Uterus (tissue), 4 donors: ENCODE results near the gene MINDY4B. TPM values are rescaled to one million over a fixed set of nuclear protein-coding genes. Genes with fewer than 3 reads are reported as not detected.

Source experiments
- DNase-seq, 2 donors: peaks; one replicate each; pipeline ENCODE4 v3.0.0-alpha.2; 2019 to 2020
- H3K27ac ChIP-seq, 2 donors: fragments of 200-600 bp; sonication (generic); 1 replicate in 1 of 2; 2 replicates in 1 of 2; pipeline ENCODE4 v1.5.1; 2016 to 2018
- H3K27me3 ChIP-seq, 2 donors: fragments of 200-600 bp; sonication (generic); one replicate each; pipeline ENCODE4 v1.5.1; 2018 to 2019; ENCODE audit warnings: control low read depth in 1 of 2
- H3K36me3 ChIP-seq, 2 donors: fragments of 200-600 bp; sonication (generic); one replicate each; pipeline ENCODE4 v1.5.1; 2019; ENCODE audit warnings: control low read depth in 1 of 2
- H3K4me1 ChIP-seq, 2 donors: fragments of 200-600 bp; sonication (generic); one replicate each; pipeline ENCODE4 v1.5.1; 2018 to 2019; ENCODE audit warnings: control low read depth in 1 of 2
- H3K4me3 ChIP-seq, 2 donors: fragments of 200-600 bp; sonication (generic); 1 replicate in 1 of 2; 2 replicates in 1 of 2; pipeline ENCODE4 v1.5.1; 2018 to 2019; ENCODE audit warnings: mild to moderate bottlenecking in 1 of 2
- H3K9me3 ChIP-seq, 2 donors: fragments of 200-600 bp; sonication (generic); one replicate each; pipeline ENCODE4 v1.5.1; 2019; ENCODE audit warnings: control low read depth in 1 of 2
- CTCF ChIP-seq, 4 experiments: fragments of 200-600 bp in 2 of 4; fragments of 450-650 bp in 2 of 4; sonication (generic) in 2 of 4; IDR thresholded peaks; one replicate each; pipeline ENCODE4 v1.5.1; 2016 to 2019; ENCODE audit warnings: antibody characterized with exemption in 4 of 4, mild to moderate bottlenecking in 2 of 4, moderate library complexity in 1 of 4
- POLR2A ChIP-seq, 2 donors: fragments of 450-650 bp; IDR thresholded peaks; one replicate each; pipeline ENCODE4 v1.6.1; 2016; ENCODE audit warnings: antibody characterized with exemption in 2 of 2, mild to moderate bottlenecking in 1 of 2, moderate library complexity in 1 of 2
- intact Hi-C: fragments of 100-400 bp; cut with DNase I; formaldehyde crosslinking; loops from one replicate; pipeline ENCODE4 v1.15.1; 2023; ENCODE audit warnings: low total_unique reads
- total RNA-seq, 4 donors: library from RNA; depleted of rRNA in 3 of 4; stranded (reverse); fragments of >200 nt in 3 of 4; gene quantifications; one replicate each; pipeline versions ENCODE4 v1.1.0 to v1.2.4, GENCODE V29; 2014 to 2023
- donor health status: DM: yes; HTN: yes; CAD: no.

Gene MINDY4B
- total RNA-seq, 4 donors from 2014 or later, result not detected

- H3K27me3 ChIP-seq, result no peaks in the 10 kb centered on the region
- H3K4me3 ChIP-seq, result no peak overlapping the region
- TF ChIP-seq POLR2A (IDR thresholded peaks at IDR 0.05) (no peak), CTCF (IDR thresholded peaks at IDR 0.05) (no peak)
- H3K4me1 ChIP-seq, result no peaks in the 10 kb centered on the region
- no peak for DNase-seq
- H3K9me3 ChIP-seq, result no peaks in the 10 kb centered on the region
- H3K27ac ChIP-seq, result no peak overlapping the region
- intact Hi-C loops, result no loop called here
- H3K36me3 ChIP-seq, result no peaks in the 10 kb centered on the region
Measured at GRCh38 chr3:150902988-150903387, 2.3 kb downstream of the MINDY4B start.

- H3K9me3 ChIP-seq, result no peaks in the 10 kb centered on the region
- TF ChIP-seq POLR2A (IDR thresholded peaks at IDR 0.05) (no peak), CTCF (IDR thresholded peaks at IDR 0.05) (no peak)
- no peaks in the 10 kb centered on the region for H3K27me3 ChIP-seq
Measured at GRCh38 chr3:150901793-150902192, 3.4 kb downstream of the MINDY4B start.

GRCh38 chr3:150899141-150899540 is 6.1 kb downstream of the MINDY4B start:
- Histone ChIP-seq H3K27ac (no peak overlapping the region), H3K4me3 (no peak overlapping the region), H3K27me3 (no peaks in the 10 kb centered on the region), H3K4me1 (no peaks in the 10 kb centered on the region), H3K9me3 (no peaks in the 10 kb centered on the region), H3K36me3 (no peaks in the 10 kb centered on the region)
- TF ChIP-seq CTCF (IDR thresholded peaks at IDR 0.05) (no peak), POLR2A (IDR thresholded peaks at IDR 0.05) (no peak)
- intact Hi-C loops, result no loop called here
- no peak for DNase-seq

More at GRCh38 chr3:150901793-150902192, 3.4 kb downstream of the MINDY4B start:
- no peak for DNase-seq
- Histone ChIP-seq H3K27ac (no peak overlapping the region), H3K36me3 (no peaks in the 10 kb centered on the region), H3K4me1 (no peaks in the 10 kb centered on the region), H3K4me3 (no peak overlapping the region)
- intact Hi-C loops, result no loop called here

- no peak for TF ChIP-seq POLR2A (IDR thresholded peaks at IDR 0.05)
- no peak for TF ChIP-seq CTCF (IDR thresholded peaks at IDR 0.05)
- DNase-seq, result no peak
- H3K27ac ChIP-seq, result no peak overlapping the region
- H3K27me3 ChIP-seq, result no peaks in the 10 kb centered on the region
- no peaks in the 10 kb centered on the region for H3K9me3 ChIP-seq
- no peak overlapping the region for H3K4me3 ChIP-seq
- intact Hi-C loops, result no loop called here
- H3K36me3 ChIP-seq, result no peaks in the 10 kb centered on the region
- H3K4me1 ChIP-seq, result no peaks in the 10 kb centered on the region
Measured at GRCh38 chr3:150898046-150898754, 7.0 kb downstream of the MINDY4B start.

- no peaks in the 10 kb centered on the region for H3K4me1 ChIP-seq
- no peak overlapping the region for H3K4me3 ChIP-seq
- TF ChIP-seq POLR2A (IDR thresholded peaks at IDR 0.05) (no peak), CTCF (IDR thresholded peaks at IDR 0.05) (no peak)
- H3K36me3 ChIP-seq, result no peaks in the 10 kb centered on the region
- intact Hi-C loops, result no loop called here
- H3K27me3 ChIP-seq, result no peaks in the 10 kb centered on the region
- no peak for DNase-seq
- H3K27ac ChIP-seq, result no peak overlapping the region
- H3K9me3 ChIP-seq, result no peaks in the 10 kb centered on the region
Measured at GRCh38 chr3:150897592-150897991, 7.6 kb downstream of the MINDY4B start.
